ENCODE measurements around the gene ASB9.

GRCh38 chrX:15271757-15272156 is 1.9 kb upstream of the ASB9 start:
- TF ChIP-seq, protein P1, sequence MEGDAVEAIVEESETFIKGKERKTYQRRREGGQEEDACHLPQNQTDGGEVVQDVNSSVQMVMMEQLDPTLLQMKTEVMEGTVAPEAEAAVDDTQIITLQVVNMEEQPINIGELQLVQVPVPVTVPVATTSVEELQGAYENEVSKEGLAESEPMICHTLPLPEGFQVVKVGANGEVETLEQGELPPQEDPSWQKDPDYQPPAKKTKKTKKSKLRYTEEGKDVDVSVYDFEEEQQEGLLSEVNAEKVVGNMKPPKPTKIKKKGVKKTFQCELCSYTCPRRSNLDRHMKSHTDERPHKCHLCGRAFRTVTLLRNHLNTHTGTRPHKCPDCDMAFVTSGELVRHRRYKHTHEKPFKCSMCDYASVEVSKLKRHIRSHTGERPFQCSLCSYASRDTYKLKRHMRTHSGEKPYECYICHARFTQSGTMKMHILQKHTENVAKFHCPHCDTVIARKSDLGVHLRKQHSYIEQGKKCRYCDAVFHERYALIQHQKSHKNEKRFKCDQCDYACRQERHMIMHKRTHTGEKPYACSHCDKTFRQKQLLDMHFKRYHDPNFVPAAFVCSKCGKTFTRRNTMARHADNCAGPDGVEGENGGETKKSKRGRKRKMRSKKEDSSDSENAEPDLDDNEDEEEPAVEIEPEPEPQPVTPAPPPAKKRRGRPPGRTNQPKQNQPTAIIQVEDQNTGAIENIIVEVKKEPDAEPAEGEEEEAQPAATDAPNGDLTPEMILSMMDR (IDR thresholded peaks at IDR 0.05), result no peak
- no peak for TF ChIP-seq POLR2A (IDR thresholded peaks at IDR 0.05)
